B cell (primary cell): ENCODE measurements around the gene BTG1. TPM values are rescaled to one million over a fixed set of nuclear protein-coding genes. Genes with fewer than 3 reads are reported as not detected.

ENCODE experiments used
- ATAC-seq: fragments of 200-7000 bp; cut with Tn5 transposase; one replicate; pipeline ENCODE4 v1.10.0; 2021; ENCODE audit warnings: low read depth, mild to moderate bottlenecking, moderate number of reproducible peaks, moderate library complexity
- CTCF ChIA-PET: fragments of 350-600 bp; sonication (Branson Sonifier 250); formaldehyde crosslinking; loops from one replicate; lab custom pipeline; 2021; ENCODE audit warnings: antibody characterized with exemption, inconsistent platforms; lab: Charles Lee
- POLR2A ChIA-PET: fragments of 350-600 bp; sonication (Branson Sonifier 250); formaldehyde crosslinking; loops from one replicate; lab custom pipeline; 2021; ENCODE audit warnings: antibody characterized with exemption; lab: Charles Lee
- DNase-seq: peaks from one replicate; pipeline ENCODE4 v3.0.0; 2013
- H2AFZ ChIP-seq: 2 replicates; pipeline ENCODE4 v1.6.1; 2012; ENCODE audit warnings: mild to moderate bottlenecking, low read depth, low read length; ENCODE audit not compliant: insufficient read depth, poor library complexity, severe bottlenecking
- H3K27ac ChIP-seq, 2 donors: 1 replicate in 1 of 2; 2 replicates in 1 of 2; pipeline ENCODE4 v1.5.1; 2012 to 2013; ENCODE audit warnings: low read length in 2 of 2, mild to moderate bottlenecking in 2 of 2, moderate library complexity in 1 of 2
- H3K27me3 ChIP-seq, 4 experiments: fragments of 200-600 bp in 1 of 4; sonication (generic) in 1 of 4; replicated peaks in 1 of 4; 1 replicate in 2 of 4; 2 replicates in 2 of 4; pipeline versions ENCODE4 v1.6.1 to v1.7.0; 2013 to 2016; ENCODE audit warnings: low read length in 3 of 4, mild to moderate bottlenecking in 2 of 4, mixed read lengths in 1 of 4, moderate library complexity in 1 of 4; ENCODE audit not compliant: insufficient read depth in 4 of 4, control insufficient read depth in 3 of 4; ENCODE audit errors: control extremely low read depth in 1 of 4
- H3K36me3 ChIP-seq, 2 experiments: replicated peaks in 1 of 2; 1 replicate in 1 of 2; 2 replicates in 1 of 2; pipeline versions ENCODE4 v1.6.1 to v1.7.1; 2013; ENCODE audit warnings: low read length in 1 of 2; ENCODE audit not compliant: insufficient read depth in 2 of 2, control insufficient read depth in 1 of 2; ENCODE audit errors: control extremely low read depth in 1 of 2, extremely low read depth in 1 of 2
- H3K4me1 ChIP-seq, 2 donors: fragments of 200-600 bp in 1 of 2; sonication (generic) in 1 of 2; 1 replicate in 1 of 2; 2 replicates in 1 of 2; pipeline versions ENCODE4 v1.5.1 to v1.6.1; 2013 to 2017; ENCODE audit warnings: low read length in 2 of 2; ENCODE audit not compliant: control insufficient read depth in 2 of 2, insufficient read depth in 2 of 2
- H3K4me2 ChIP-seq: replicated peaks from 2 replicates; pipeline ENCODE3; 2012; ENCODE audit warnings: mild to moderate bottlenecking, low read depth, low read length; ENCODE audit not compliant: poor library complexity, severe bottlenecking
- H3K4me3 ChIP-seq, 5 experiments: fragments of 200-600 bp in 1 of 5; sonication (generic) in 1 of 5; 1 replicate in 3 of 5; 2 replicates in 2 of 5; pipeline versions ENCODE4 v1.5.1 to v1.7.0; 2011 to 2016; ENCODE audit warnings: low read length in 4 of 5, mild to moderate bottlenecking in 4 of 5, low read depth in 2 of 5, control low read depth in 1 of 5, moderate library complexity in 1 of 5; ENCODE audit not compliant: insufficient read depth in 1 of 5; ENCODE audit errors: control extremely low read depth in 1 of 5, extremely low read depth in 1 of 5
- H3K79me2 ChIP-seq: fragments of 200-600 bp; sonication (generic); one replicate; pipeline ENCODE4 v1.6.0; 2016; ENCODE audit warnings: low read length; ENCODE audit not compliant: control insufficient read depth, insufficient read depth
- H3K9ac ChIP-seq: fragments of 200-600 bp; sonication (generic); 2 replicates; pipeline ENCODE4 v1.6.1; 2017; ENCODE audit warnings: mild to moderate bottlenecking, low read length, moderate library complexity
- H3K9me3 ChIP-seq, 3 donors: one replicate each; pipeline versions ENCODE4 v1.6.1 to v1.7.1; 2013; ENCODE audit warnings: low read length in 2 of 3; ENCODE audit not compliant: control insufficient read depth in 2 of 3, insufficient read depth in 1 of 3; ENCODE audit errors: control extremely low read depth in 1 of 3
- H4K20me1 ChIP-seq: 2 replicates; pipeline ENCODE4 v1.6.0; 2012; ENCODE audit warnings: mild to moderate bottlenecking, low read length; ENCODE audit not compliant: insufficient read depth, control insufficient read depth, poor library complexity, severe bottlenecking
- H3K27ac Mint-ChIP-seq: one replicate; pipeline ENCODE4 v1.8.0; 2021; ENCODE audit warnings: mixed read lengths
- H3K27me3 Mint-ChIP-seq: one replicate; pipeline ENCODE4 v1.8.0; 2021; ENCODE audit warnings: mixed read lengths
- H3K4me1 Mint-ChIP-seq: one replicate; pipeline ENCODE4 v1.8.0; 2021; ENCODE audit warnings: mixed read lengths
- H3K4me3 Mint-ChIP-seq: one replicate; pipeline ENCODE4 v1.8.0; 2021; ENCODE audit warnings: mixed read lengths
- H3K9me3 Mint-ChIP-seq: one replicate; pipeline ENCODE4 v1.8.0; 2022; ENCODE audit warnings: mixed read lengths; ENCODE audit not compliant: insufficient read depth
- CTCF ChIP-seq: fragments of 200-600 bp; IDR thresholded peaks from one replicate; pipeline ENCODE4 v1.8.0; 2022; ENCODE audit warnings: antibody characterized with exemption, mild to moderate bottlenecking
- EZH2 ChIP-seq: IDR thresholded peaks from 2 replicates; pipeline ENCODE4 v1.6.1; 2012; ENCODE audit warnings: borderline replicate concordance, low read depth, mild to moderate bottlenecking, moderate library complexity, low read length; ENCODE audit not compliant: insufficient read depth, poor library complexity, severe bottlenecking
- WGBS: methylation state at CpG from one replicate; pipeline ENCODE4 v1.1.5; 2013; ENCODE audit warnings: missing lambda C conversion rate; ENCODE audit not compliant: insufficient coverage; 5-methylcytosine and 5-hydroxymethylcytosine counted together
- intact Hi-C: fragments of 100-400 bp; cut with micrococcal nuclease; formaldehyde crosslinking; loops from one replicate; pipeline ENCODE4 v1.10.0; 2022
- polyA plus RNA-seq: library from polyadenylated mRNA; depleted of rRNA; stranded (reverse); fragments of >200 nt; gene quantifications from 2 replicates; pipeline ENCODE4 v1.2.3, GENCODE V29; 2012
- total RNA-seq, 2 donors: library from RNA; stranded (reverse); fragments of 120-200 nt in 1 of 2; gene quantifications; 1 replicate in 1 of 2; 2 replicates in 1 of 2; pipeline versions ENCODE4 v1.2.3 to v1.2.4, GENCODE V29; 2013 to 2022

The BTG1 gene
- total and polyA plus RNA-seq, 2 donors (not counting 1 experiment from before 2014, with no cell fraction given): 322 to 733 TPM

GRCh38 chr12:92130999-92131398, 14.6 kb downstream of the BTG1 start:
- H3K9me3 Mint-ChIP-seq: no peaks in the 10 kb centered on the region
- WGBS: 52% methylated on average over 2 of the region's 4 CpGs
- ChIA-PET POLR2A (no interaction called here), CTCF (interaction anchor here (1.0 to 1.1 kb wide), 2 partner anchors 151 to 749 kb away, joined by 3 read pairs; no protein-coding TSS in a partner anchor)
- no peak for ATAC-seq
- TF ChIP-seq EZH2: no peak
- TF ChIP-seq CTCF: no peak
- Histone ChIP-seq H3K9ac (no peak overlapping the region), H3K4me3 (no peak overlapping the region), H2AFZ (no peak overlapping the region), H3K27me3 (no peaks in the 10 kb centered on the region), H3K36me3 (peaks cover 0 to 15% of the 10 kb centered on the region in 2 experiments), H3K4me1 (peaks cover 45 to 48% of the 10 kb centered on the region in 2 donors), H4K20me1 (peaks cover 39% of the 10 kb centered on the region), H3K4me2 (no peak overlapping the region), H3K27ac (no peak overlapping the region), H3K9me3 (peaks cover 0 to 4% (median 0%) of the 10 kb centered on the region in 3 donors), H3K79me2 (peaks cover 92% of the 10 kb centered on the region)
- intact Hi-C loops: no loop called here
- peaks cover 71% of the 10 kb centered on the region for H3K4me1 Mint-ChIP-seq
- H3K27me3 Mint-ChIP-seq: no peaks in the 10 kb centered on the region
- no peak for DNase-seq
- peak overlapping the region; percentile 22 for H3K27ac Mint-ChIP-seq
- H3K4me3 Mint-ChIP-seq: peak overlapping the region; percentile 21

- Histone ChIP-seq H3K27ac (no peak overlapping the region), H3K9ac (no peak overlapping the region), H2AFZ (no peak overlapping the region), H3K36me3 (peaks cover 0 to 15% of the 10 kb centered on the region in 2 experiments), H3K4me2 (no peak overlapping the region), H3K79me2 (peaks cover 84% of the 10 kb centered on the region), H3K9me3 (peaks cover 0 to 4% (median 0%) of the 10 kb centered on the region in 3 donors), H3K4me1 (peaks cover 40 to 45% of the 10 kb centered on the region in 2 donors), H3K27me3 (no peaks in the 10 kb centered on the region), H4K20me1 (peaks cover 28% of the 10 kb centered on the region), H3K4me3 (no peak overlapping the region)
- ChIA-PET POLR2A (no interaction called here), CTCF (interaction anchor here (0.7 to 1.4 kb wide), 2 partner anchors 16 to 130 kb away, joined by 3 to 4 read pairs; partner anchors contain the start of gene BTG1)
- Mint-ChIP-seq H3K4me1 (peaks cover 71% of the 10 kb centered on the region), H3K27ac (peak overlapping the region; percentile 33), H3K27me3 (no peaks in the 10 kb centered on the region), H3K4me3 (peak overlapping the region; percentile 5), H3K9me3 (no peaks in the 10 kb centered on the region)
- TF ChIP-seq CTCF: no peak
- TF ChIP-seq EZH2: no peak
- DNase-seq: no peak
- ATAC-seq: no peak
- intact Hi-C loops: no loop called here
- WGBS: no CpG with 5 or more reads among the region's 2 CpGs
Observed at GRCh38 chr12:92129609-92130008, 16.0 kb downstream of the BTG1 start.
